NCI-H2227 (cell line): ENCODE measurements around the gene TFCP2.

ENCODE experiments used
- DNase-seq: peaks from one replicate; lab custom pipeline; 2025; ENCODE audit not compliant: unreplicated experiment; lab: John Stamatoyannopoulos, UW

The TFCP2 gene

GRCh38 chr12:51048661-51049251 is 124.2 kb downstream of the TFCP2 start:
- peak; percentile 12 for DNase-seq

DNA sequence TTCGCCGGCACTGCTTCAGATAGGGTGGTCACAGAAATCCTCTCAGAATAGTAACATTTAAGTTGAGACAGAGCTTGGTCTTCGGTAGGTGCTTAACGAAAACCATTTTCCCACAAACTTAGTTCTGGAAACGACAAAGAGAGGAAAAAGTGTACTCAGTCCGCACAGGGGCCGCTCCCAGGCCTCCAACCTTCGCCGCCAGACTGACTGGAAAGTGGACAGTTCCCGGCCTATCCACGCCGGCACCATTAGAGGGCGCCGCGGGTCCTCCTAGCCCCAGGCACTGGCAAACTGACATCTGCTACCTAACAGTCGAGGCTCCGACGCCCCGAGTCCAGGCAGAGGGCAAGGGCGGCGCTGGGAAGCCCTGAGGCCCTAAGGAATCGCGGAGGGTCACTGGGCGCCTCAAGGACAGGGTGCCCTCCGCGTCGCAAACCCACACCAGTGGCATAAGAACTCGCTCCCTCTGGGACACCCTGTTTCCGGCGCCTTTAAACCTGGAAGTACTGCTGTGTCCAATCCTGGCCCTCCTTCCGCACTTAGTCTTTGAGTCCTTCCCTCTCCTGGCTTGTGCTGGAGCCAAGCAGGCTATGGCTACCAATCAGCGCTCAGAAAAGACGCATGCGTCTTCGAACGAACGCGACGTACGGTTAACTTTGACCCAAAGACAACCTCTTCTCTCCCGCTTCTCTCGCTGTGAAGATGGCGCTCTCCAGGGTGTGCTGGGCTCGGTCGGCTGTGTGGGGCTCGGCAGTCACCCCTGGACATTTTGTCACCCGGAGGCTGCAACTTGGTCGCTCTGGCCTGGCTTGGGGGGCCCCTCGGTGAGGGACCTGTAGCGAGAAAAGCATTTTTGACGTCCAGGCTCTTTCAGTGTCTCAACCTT is 125.0 kb downstream of the TFCP2 start, which contains the start of gene LETMD1:
Gene LETMD1 (plus strand): TSS at position 673 of the 886 bp plus-strand sequence. CDS start 30 bp downstream, at position 703.
- peak; percentile 93 for DNase-seq
